HG02678 (cell line): ENCODE results near the gene ZNF791.
A peak's percentile ranks its signal among the peaks of the same experiment; 100 is the strongest.
"Not testable (repeated sequence)": the region's sequence is repeated elsewhere in the genome, so short reads cannot be mapped to it uniquely, and the experiment has no call there.

ENCODE experiments used
- ATAC-seq: cut with Tn5 transposase; IDR thresholded peaks from one replicate; pipeline ENCODE4 v1.9.1; 2021; ENCODE audit warnings: mild to moderate bottlenecking, moderate library complexity; ENCODE audit not compliant: unreplicated experiment

The ZNF791 gene

GRCh38 chr19:12665671-12666264 is 55.0 kb downstream of the ZNF791 start:
- ATAC-seq = no peak

DNA sequence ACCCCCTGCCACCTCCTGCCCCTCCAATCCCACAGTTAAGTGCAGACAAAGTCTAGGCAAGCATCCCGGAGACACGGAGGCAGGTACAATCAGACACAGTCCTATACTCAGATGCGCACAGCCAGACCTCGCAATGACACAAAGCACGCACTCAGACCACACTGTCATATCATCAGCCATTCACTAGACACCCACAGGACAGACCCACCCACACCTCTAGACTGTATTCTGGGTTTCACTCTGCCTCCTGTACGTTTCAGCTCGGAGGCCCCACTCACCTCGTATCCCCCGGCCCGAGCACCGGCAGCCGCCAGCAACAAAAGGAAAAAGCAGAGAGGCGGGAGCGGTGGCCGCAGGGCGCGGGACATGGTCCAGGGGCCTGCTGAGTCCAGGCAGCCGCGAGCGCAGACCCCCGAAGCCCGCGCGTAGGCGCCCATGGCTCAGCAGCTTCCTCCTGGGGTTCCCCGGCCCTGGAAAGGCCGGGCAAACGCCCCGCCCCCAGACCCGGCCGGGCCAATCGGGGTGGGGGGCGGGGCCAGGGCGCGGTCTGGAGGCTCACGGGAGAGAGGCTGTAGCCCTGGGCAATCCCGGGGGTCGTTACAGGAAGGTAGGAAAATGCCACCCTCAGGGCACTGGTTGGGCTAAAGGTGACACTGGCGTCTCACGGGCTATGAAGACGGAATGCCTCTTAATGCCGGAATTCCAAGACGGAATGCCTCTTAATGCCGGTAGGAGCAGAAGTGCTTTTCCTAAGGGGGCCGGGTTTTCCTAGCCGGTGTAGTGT is 55.7 kb downstream of the ZNF791 start, which contains the start of the genes MAN2B1 and WDR83:
TSS of gene MAN2B1 (minus strand) at position 478 of the 784 bp plus-strand sequence. CDS start at position 437, 41 bp downstream.
TSS of gene WDR83 (plus strand) at position 543 of the 784 bp plus-strand sequence. CDS start 2,984 bp downstream, outside the sequence.
- ATAC-seq = peak; percentile 60

DNA sequence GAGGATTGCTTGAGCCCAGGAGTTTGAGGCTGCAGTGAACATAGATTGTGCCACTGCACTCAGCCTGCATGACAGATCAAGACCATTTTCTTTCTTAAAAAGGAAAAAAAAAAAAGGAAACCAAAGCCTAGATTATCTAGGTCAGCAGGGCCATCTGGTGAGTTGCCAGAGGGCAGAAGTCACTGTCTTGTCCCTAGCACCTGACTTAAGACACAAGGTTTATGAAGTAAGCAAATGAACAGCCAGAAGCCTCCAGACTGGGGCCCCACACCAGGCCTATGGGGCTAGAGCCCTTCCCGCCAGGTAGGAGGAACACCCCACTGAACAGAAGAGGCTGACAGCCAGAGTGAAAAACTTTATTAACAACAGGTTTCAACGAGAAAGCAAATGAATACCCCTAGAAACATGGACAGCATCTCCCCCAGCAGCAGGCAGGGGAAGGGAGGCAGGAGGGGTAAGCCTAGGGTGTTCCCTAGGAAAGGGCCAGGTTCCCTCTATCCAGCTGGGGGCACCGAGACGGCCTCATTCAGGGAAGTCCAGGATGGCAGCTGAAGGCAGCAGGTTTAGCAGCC is 57.1 kb downstream of the ZNF791 start:
- no peak for ATAC-seq

- ATAC-seq = no peak
Observed at GRCh38 chr19:12668346-12668745, 57.6 kb downstream of the ZNF791 start.

- ATAC-seq = no peak
Observed at GRCh38 chr19:12668932-12669269, 58.2 kb downstream of the ZNF791 start.

- ATAC-seq = no peak
Observed at GRCh38 chr19:12669270-12670158, 58.8 kb downstream of the ZNF791 start.

GRCh38 chr19:12670159-12670928 is 59.6 kb downstream of the ZNF791 start:
- ATAC-seq = no peak

- ATAC-seq = no peak
Observed at GRCh38 chr19:12672744-12673143, 62.0 kb downstream of the ZNF791 start.

- ATAC-seq = no peak
Observed at GRCh38 chr19:12675399-12675798, 64.7 kb downstream of the ZNF791 start.

DNA sequence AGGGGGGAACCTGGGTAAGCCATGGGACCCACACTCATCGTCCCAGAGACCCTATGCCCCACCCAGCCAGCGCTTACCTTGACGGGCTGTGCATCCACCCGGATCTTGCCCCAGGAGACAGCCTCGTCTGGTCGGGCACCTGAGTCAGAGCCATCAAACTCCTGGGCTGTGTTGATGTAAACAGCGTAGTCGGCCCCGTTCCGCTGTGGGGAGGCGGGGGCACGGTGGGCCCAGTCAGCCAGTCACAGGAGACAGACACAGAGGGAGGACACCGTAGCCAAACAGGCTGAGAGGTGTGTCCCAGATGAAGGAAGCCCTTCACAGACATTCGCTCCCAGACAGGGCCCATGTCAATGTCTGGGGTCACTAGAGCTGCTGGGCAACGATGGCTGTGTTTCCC is 65.2 kb downstream of the ZNF791 start:
- ATAC-seq = no peak

DNA sequence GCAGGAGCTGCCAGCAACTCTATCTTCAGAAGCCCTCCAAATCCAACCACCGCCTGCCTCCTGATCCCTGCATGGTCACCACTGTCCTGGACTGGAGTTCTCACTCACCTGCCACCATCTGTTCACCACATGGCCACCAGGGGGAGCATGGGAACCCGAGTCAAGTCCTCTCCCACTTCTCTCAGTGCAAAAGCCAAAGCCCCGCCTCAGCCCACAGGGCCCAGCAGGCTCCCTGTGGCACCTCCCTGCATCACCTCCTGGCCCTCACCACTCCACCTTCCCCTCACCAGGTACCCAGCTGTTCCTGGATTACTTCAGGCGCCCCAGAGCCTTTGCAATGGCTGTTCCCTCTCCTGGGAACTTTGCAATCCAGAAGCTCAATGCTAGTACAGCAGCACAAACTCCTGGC is 65.7 kb downstream of the ZNF791 start:
- no peak for ATAC-seq

GRCh38 chr19:12676928-12677327 is 66.2 kb downstream of the ZNF791 start:
- ATAC-seq = no peak

DNA sequence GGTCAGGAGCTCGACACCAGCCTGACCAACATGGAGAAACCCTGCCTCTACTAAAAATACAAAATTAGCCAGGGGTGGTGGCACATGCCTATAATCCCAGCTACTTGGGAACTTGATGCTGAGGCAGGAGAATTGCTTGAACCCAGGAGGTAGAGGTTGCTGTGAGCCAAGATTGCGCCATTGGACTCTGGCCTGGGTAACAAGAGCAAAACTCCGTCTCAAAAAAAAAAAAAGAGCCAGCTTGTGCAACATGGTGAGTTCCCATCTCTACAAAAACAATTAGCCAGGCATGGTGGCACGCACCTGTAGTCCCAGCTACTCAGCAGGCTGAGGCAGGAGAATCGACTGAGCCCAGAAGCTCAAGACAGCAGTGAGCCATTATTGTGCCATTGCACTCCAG is 67.3 kb downstream of the ZNF791 start:
- ATAC-seq = not testable (repeated sequence)

DNA sequence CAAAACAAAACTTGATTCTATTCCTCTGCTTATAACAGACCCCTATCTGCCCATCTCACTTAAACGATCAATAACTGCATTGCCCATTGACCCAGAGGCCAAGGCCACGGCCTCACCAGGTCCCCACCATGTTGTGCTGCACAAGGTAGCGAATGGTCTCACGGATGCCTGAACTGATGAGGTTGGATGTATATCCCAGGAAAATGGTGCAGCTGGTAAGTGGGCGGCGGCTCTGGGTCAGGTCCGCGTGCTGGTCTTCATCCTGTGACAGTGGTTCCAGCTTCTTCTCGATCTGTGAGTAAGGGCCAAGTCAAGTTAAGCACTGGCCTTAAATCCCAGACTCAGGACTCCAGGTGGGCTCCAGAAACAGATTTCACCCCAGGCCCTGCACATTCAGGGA is 69.3 kb downstream of the ZNF791 start:
- no peak for ATAC-seq

- peak; percentile 73 for ATAC-seq
Observed at GRCh38 chr19:12681074-12681987, 70.6 kb downstream of the ZNF791 start, which contains the start of gene DHPS. DHPS (minus strand) TSS chr19:12681880; CDS start chr19:12681766, 114 bp downstream.
